ENCODE measurements around the gene SENP8. TPM values are rescaled to one million over a fixed set of nuclear protein-coding genes. Genes with fewer than 3 reads are reported as not detected.

Gene SENP8
- total RNA-seq, 1 donor from 2014 or later = 1.2 TPM

GRCh38 chr15:72130272-72130671 is 12.1 kb downstream of the SENP8 start:
- no peak overlapping the region for H3K4me3 ChIP-seq (ENCODE audit: low read depth, low read length)
- TF ChIP-seq CTCF (conservative IDR thresholded peaks at IDR 0.05; ENCODE audit: low read depth, low read length) = no peak

DNA sequence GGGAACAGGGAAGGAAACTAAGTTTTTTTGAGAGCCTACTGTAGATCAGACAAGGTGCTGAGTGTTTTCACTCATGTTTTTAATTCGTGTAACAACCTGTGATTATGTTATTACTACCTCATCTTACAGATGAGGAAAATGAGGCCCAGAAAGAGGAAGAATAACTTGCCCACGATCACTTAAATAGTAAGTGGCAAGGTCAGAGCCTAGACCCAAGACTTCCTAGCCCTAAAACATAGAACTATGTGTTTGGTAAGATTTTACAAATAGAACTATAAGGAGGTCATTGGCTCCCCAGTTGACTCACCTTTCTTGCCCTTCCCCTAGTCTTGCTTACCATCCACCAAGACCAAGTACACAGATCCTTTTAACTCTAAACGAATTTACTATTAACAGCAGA is 13.7 kb downstream of the SENP8 start:
- H3K4me3 ChIP-seq (ENCODE audit: low read depth, low read length) = no peak overlapping the region
- DNase-seq (ENCODE audit: low read depth) = no peak
- no peak for TF ChIP-seq CTCF (conservative IDR thresholded peaks at IDR 0.05; ENCODE audit: low read depth, low read length)

More at GRCh38 chr15:72130272-72130671, 12.1 kb downstream of the SENP8 start:
- no peak for DNase-seq (ENCODE audit: low read depth)

- TF ChIP-seq CTCF (conservative IDR thresholded peaks at IDR 0.05; ENCODE audit: low read depth, low read length) = no peak
- H3K4me3 ChIP-seq (ENCODE audit: low read depth, low read length) = no peak overlapping the region
- no peak for DNase-seq (ENCODE audit: low read depth)
Observed at GRCh38 chr15:72133211-72133610, 15.0 kb downstream of the SENP8 start.

DNA sequence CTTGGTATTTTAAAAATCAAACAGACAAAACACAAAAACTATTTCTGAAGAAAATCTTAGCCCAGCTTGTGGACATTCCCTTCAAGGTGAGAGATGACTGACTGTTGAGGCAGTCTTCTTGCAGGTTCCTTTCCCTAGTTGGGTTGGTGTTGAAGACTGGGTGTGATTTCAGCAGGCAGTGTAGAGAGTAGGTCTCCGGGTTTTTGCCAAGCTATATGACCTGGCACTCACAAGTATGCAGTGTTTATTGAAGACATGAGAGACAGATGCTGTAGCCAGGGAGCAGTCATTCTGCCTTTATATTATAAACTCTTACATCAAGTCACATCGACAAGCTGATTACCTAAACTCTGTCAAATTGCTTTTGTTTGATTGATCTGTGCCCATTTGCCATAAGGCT is 17.5 kb downstream of the SENP8 start:
- no peak for TF ChIP-seq CTCF (conservative IDR thresholded peaks at IDR 0.05; ENCODE audit: low read depth, low read length)
- no peak for DNase-seq (ENCODE audit: low read depth)
- H3K4me3 ChIP-seq (ENCODE audit: low read depth, low read length) = no peak overlapping the region

GRCh38 chr15:72136170-72137051 is 18.2 kb downstream of the SENP8 start:
- DNase-seq (ENCODE audit: low read depth) = no peak
- no peak for TF ChIP-seq CTCF (conservative IDR thresholded peaks at IDR 0.05; ENCODE audit: low read depth, low read length)
- H3K4me3 ChIP-seq (ENCODE audit: low read depth, low read length) = no peak overlapping the region

- TF ChIP-seq CTCF (conservative IDR thresholded peaks at IDR 0.05; ENCODE audit: low read depth, low read length) = no peak
- DNase-seq (ENCODE audit: low read depth) = no peak
- H3K4me3 ChIP-seq (ENCODE audit: low read depth, low read length) = no peak overlapping the region
Observed at GRCh38 chr15:72139667-72140066, 21.5 kb downstream of the SENP8 start.

DNA sequence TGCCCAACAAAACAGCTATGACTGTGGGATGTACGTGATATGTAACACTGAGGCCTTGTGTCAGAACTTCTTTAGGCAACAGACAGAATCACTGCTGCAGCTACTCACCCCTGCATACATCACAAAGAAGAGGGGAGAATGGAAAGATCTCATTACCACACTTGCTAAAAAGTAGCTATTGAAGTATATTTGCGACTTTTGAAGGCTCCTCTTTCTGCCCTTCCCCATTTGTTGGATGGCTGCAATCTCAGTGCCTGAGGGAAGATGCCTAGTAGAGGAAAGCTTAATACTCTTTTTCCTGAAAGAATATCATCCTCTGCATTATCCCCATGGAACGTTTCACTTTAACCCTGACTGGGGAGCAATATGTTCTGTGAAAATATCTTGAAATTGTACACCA is 21.9 kb downstream of the SENP8 start:
- H3K4me3 ChIP-seq (ENCODE audit: low read depth, low read length) = no peak overlapping the region
- no peak for TF ChIP-seq CTCF (conservative IDR thresholded peaks at IDR 0.05; ENCODE audit: low read depth, low read length)
- DNase-seq (ENCODE audit: low read depth) = no peak

All from epithelial cell of proximal tubule (primary cell).